Measurements from ENCODE around the gene PASK.

PASK gene

DNA sequence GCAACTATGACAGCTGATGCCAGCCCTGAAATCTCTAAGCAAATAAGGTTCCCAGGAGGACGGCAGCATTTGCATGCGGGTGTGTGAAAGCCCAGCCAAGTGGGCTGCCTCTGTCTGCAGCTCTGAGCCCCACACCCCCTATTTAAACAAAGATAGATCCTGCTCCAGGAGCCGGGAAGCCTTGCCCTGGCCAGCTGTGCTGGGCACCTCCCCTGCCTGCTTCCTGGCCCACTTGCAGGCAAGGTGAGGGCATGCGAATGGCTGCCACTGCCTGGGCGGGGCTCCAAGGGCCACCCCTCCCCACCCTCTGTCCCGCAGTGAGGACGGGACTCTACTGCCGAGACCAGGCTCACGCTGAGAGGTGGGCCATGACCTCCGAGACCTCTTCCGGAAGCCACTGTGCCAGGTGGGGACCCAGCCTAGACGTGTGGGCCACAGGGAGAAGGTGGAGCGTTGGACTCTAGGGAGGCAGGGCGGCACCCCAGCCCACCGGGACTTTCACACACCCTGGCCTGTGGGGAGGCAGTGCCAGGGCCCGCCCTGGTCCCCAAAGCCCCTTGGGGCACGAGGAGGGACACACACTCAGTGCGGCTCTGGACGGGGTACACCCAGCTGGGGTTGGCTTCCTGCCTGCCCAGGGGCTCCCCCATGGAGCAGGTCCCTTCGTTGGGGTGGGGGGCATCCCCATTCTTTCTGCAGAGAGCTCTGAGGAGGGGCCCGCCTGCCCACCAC, 39.3 kb upstream of the PASK start, which contains the start of gene ANO7:
ANO7 (plus strand) TSS at position 317 of the 732 bp plus-strand sequence. CDS start 1,387 bp downstream, outside the sequence.
- Histone ChIP-seq H3K4me3 (ENCODE audit: low read length in 2 of 2) (no peak within 1 kb of the TSS), H3K27ac (replicated peaks; ENCODE audit: low read length) (peak within 1 kb of the TSS; percentile 1), H2BK15ac (ENCODE audit: low read length) (peak within 1 kb of the TSS; percentile 85), H3K79me1 (ENCODE audit: low read depth, low read length) (peaks cover 4% of the 10 kb centered on the region), H3K27me3 (ENCODE audit: control insufficient read depth in 3 of 3, insufficient read depth in 3 of 3, low read depth in 1 of 3, low read length in 3 of 3) (no peaks in the 10 kb centered on the region), H2BK5ac (ENCODE audit: low read length) (peak within 1 kb of the TSS; percentile 90), H2BK120ac (ENCODE audit: low read depth, low read length) (no peak within 1 kb of the TSS), H3K23ac (ENCODE audit: low read depth, low read length, poor library complexity) (peak within 1 kb of the TSS; percentile 85), H3K18ac (ENCODE audit: low read length) (peak within 1 kb of the TSS; percentile 94), H3K9me3 (replicated peaks in 1 of 2; ENCODE audit: control insufficient read depth in 2 of 2, insufficient read depth in 1 of 2, low read depth in 1 of 2, low read length in 2 of 2) (no peaks in the 10 kb centered on the region), H3K36me3 (replicated peaks in 1 of 2; ENCODE audit: control insufficient read depth in 2 of 2, insufficient read depth in 2 of 2, low read length in 2 of 2) (peaks cover 0 to 2% of the 10 kb centered on the region in 2 donors), H2AFZ (ENCODE audit: low read length) (peak within 1 kb of the TSS; percentile 65), H2AK5ac (ENCODE audit: low read depth, low read length) (peak within 1 kb of the TSS; percentile 81), H3K4me1 (ENCODE audit: control insufficient read depth in 2 of 2, insufficient read depth in 1 of 2, low read depth in 1 of 2, low read length in 2 of 2) (peaks cover 6 to 15% of the 10 kb centered on the region in 2 donors), H4K91ac (ENCODE audit: low read depth, low read length, poor library complexity) (peak within 1 kb of the TSS; percentile 38), H3K4ac (ENCODE audit: low read length) (no peak within 1 kb of the TSS), H3K14ac (ENCODE audit: low read length) (peak within 1 kb of the TSS; percentile 47), H2BK12ac (ENCODE audit: low read length) (peak within 1 kb of the TSS; percentile 86), H3K4me2 (ENCODE audit: insufficient read depth, low read length, poor library complexity, severe bottlenecking) (no peak within 1 kb of the TSS), H3K9ac (ENCODE audit: low read depth, low read length, poor library complexity) (no peak within 1 kb of the TSS), H4K8ac (ENCODE audit: low read depth, low read length) (peak within 1 kb of the TSS; percentile 92)
- no CpG with 5 or more reads among the region's 21 CpGs for WGBS, 2 donors (ENCODE audit: extremely low coverage in 2 of 2, insufficient read length in 2 of 2, insufficient replicate concordance in 1 of 2)
- no peak for DNase-seq (ENCODE audit: low spot score)

DNA sequence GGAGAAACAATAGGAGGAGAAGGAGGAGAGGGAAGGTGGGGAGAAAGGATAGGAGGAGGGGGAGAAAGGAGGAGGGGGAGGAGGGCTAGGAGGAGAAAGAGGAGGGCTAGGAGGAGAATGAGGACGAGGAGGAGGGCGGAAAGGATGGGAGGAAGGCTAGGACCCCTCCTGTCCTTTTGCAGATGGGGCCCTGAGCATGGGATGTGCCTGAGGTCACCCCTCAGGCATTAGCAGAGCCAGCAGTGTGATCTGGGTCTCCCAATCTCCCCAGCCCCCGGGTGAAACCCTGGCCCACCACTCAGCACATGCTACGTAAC, 38.6 kb upstream of the PASK start:
- Histone ChIP-seq H3K27ac (replicated peaks; ENCODE audit: low read length) (peak overlapping the region; percentile 1), H3K27me3 (ENCODE audit: control insufficient read depth in 3 of 3, insufficient read depth in 3 of 3, low read depth in 1 of 3, low read length in 3 of 3) (no peaks in the 10 kb centered on the region), H4K91ac (ENCODE audit: low read depth, low read length, poor library complexity) (no peak overlapping the region), H2BK15ac (ENCODE audit: low read length) (peak overlapping the region; percentile 6), H3K4ac (ENCODE audit: low read length) (no peak overlapping the region), H3K4me2 (ENCODE audit: insufficient read depth, low read length, poor library complexity, severe bottlenecking) (no peak overlapping the region), H4K8ac (ENCODE audit: low read depth, low read length) (no peak overlapping the region), H3K23ac (ENCODE audit: low read depth, low read length, poor library complexity) (no peak overlapping the region), H3K18ac (ENCODE audit: low read length) (peak overlapping the region; percentile 94), H3K4me1 (ENCODE audit: control insufficient read depth in 2 of 2, insufficient read depth in 1 of 2, low read depth in 1 of 2, low read length in 2 of 2) (peaks cover 6 to 15% of the 10 kb centered on the region in 2 donors), H2BK12ac (ENCODE audit: low read length) (no peak overlapping the region), H3K14ac (ENCODE audit: low read length) (peak overlapping the region; percentile 47), H3K36me3 (replicated peaks in 1 of 2; ENCODE audit: control insufficient read depth in 2 of 2, insufficient read depth in 2 of 2, low read length in 2 of 2) (peaks cover 3 to 9% of the 10 kb centered on the region in 2 donors), H2BK5ac (ENCODE audit: low read length) (no peak overlapping the region), H2BK120ac (ENCODE audit: low read depth, low read length) (no peak overlapping the region), H3K9me3 (replicated peaks in 1 of 2; ENCODE audit: control insufficient read depth in 2 of 2, insufficient read depth in 1 of 2, low read depth in 1 of 2, low read length in 2 of 2) (no peaks in the 10 kb centered on the region), H3K4me3 (ENCODE audit: low read length in 2 of 2) (no peak overlapping the region), H2AK5ac (ENCODE audit: low read depth, low read length) (no peak overlapping the region), H3K79me1 (ENCODE audit: low read depth, low read length) (peaks cover 4% of the 10 kb centered on the region), H2AFZ (ENCODE audit: low read length) (peak overlapping the region; percentile 65), H3K9ac (ENCODE audit: low read depth, low read length, poor library complexity) (no peak overlapping the region)
- DNase-seq (ENCODE audit: low spot score), result no peak
- WGBS, 2 donors (ENCODE audit: extremely low coverage in 2 of 2, insufficient read length in 2 of 2, insufficient replicate concordance in 1 of 2), result no CpG with 5 or more reads among the region's 4 CpGs

DNA sequence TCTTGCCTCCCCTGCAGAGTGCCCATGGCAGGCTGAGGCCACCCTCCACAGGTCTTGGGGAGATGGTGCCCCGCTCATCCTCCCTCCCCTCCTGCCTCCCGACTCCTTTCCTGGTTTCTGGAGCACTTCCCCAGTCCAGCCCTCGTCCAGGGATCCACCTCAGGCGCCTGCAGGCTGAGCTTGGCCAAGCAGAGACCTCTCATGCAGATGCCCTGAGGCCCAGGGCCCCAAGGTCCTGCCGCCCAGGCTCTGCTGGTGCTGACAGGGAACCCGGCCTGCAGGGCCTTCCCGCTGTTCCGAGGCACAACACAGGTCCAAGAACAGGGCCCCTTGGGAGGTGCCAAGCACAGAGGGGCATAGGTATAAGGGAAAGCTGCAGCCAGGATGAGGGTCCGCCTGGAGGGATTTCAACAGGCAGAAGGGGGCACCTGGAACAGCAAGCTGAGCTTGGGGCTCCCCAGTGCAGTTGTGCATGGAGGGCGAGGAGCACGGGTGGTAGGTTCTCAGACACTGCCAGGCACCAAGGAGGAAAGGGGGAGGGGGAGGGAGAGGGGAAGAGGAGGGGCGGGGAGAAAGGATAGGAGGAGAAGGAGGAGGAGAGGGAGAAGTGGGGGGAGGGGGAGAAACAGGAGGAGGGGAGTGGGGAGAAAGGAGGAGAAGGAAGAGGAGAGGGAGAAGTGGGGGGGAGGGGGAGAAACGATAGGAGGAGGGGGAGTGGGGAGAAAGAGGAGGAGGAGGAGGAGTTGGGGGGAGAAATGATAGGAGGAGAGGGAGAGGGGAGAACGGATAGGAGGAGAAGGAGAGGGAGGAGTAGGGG, 38.0 kb upstream of the PASK start:
- Histone ChIP-seq H2AK5ac (ENCODE audit: low read depth, low read length) (peak overlapping the region; percentile 53), H3K36me3 (replicated peaks in 1 of 2; ENCODE audit: control insufficient read depth in 2 of 2, insufficient read depth in 2 of 2, low read length in 2 of 2) (peaks cover 5 to 14% of the 10 kb centered on the region in 2 donors), H3K4me3 (ENCODE audit: low read length in 2 of 2) (no peak overlapping the region), H3K27me3 (ENCODE audit: control insufficient read depth in 3 of 3, insufficient read depth in 3 of 3, low read depth in 1 of 3, low read length in 3 of 3) (no peaks in the 10 kb centered on the region), H3K9ac (ENCODE audit: low read depth, low read length, poor library complexity) (no peak overlapping the region), H3K9me3 (replicated peaks in 1 of 2; ENCODE audit: control insufficient read depth in 2 of 2, insufficient read depth in 1 of 2, low read depth in 1 of 2, low read length in 2 of 2) (no peaks in the 10 kb centered on the region), H3K23ac (ENCODE audit: low read depth, low read length, poor library complexity) (peak overlapping the region; percentile 60), H2BK5ac (ENCODE audit: low read length) (peak overlapping the region; percentile 83), H2BK120ac (ENCODE audit: low read depth, low read length) (no peak overlapping the region), H3K18ac (ENCODE audit: low read length) (peak overlapping the region; percentile 92), H2BK15ac (ENCODE audit: low read length) (peak overlapping the region; percentile 87), H4K91ac (ENCODE audit: low read depth, low read length, poor library complexity) (peak overlapping the region; percentile 64), H3K4ac (ENCODE audit: low read length) (peak overlapping the region; percentile 10), H4K8ac (ENCODE audit: low read depth, low read length) (no peak overlapping the region), H3K4me2 (ENCODE audit: insufficient read depth, low read length, poor library complexity, severe bottlenecking) (no peak overlapping the region), H3K4me1 (ENCODE audit: control insufficient read depth in 2 of 2, insufficient read depth in 1 of 2, low read depth in 1 of 2, low read length in 2 of 2) (peaks cover 6 to 15% of the 10 kb centered on the region in 2 donors), H3K79me1 (ENCODE audit: low read depth, low read length) (peaks cover 4% of the 10 kb centered on the region), H3K27ac (replicated peaks; ENCODE audit: low read length) (no peak overlapping the region), H2BK12ac (ENCODE audit: low read length) (no peak overlapping the region), H3K14ac (ENCODE audit: low read length) (no peak overlapping the region), H2AFZ (ENCODE audit: low read length) (peak overlapping the region; percentile 65)
- DNase-seq (ENCODE audit: low spot score), result no peak
- WGBS, 2 donors (ENCODE audit: extremely low coverage in 2 of 2, insufficient read length in 2 of 2, insufficient replicate concordance in 1 of 2), result 100% methylated on average over 1 of the region's 14 CpGs; no CpG with 5 or more reads in 1 of the 2 donors

DNA sequence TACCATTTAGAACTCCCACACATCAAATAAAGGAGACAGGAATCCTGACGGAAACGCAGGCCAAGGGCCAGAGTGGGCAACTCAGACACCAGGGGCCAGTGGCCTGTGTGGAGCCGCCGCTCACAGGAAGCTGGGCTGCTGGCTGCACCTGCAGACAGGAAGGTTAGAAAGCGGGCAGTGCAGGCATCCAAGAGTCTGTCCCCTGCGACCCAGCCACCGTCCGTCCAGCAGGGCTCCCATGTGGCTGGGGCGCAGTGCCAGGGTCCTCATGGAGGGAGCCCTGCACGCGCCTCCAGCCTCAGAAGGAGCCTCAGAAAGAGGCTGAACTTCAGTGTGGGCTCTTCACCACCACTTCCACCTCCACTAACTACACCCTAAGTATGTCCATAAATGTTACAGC, 36.7 kb upstream of the PASK start:
- H3K4me1 ChIP-seq (ENCODE audit: control insufficient read depth in 2 of 2, insufficient read depth in 1 of 2, low read depth in 1 of 2, low read length in 2 of 2), result peaks cover 6 to 15% of the 10 kb centered on the region in 2 donors
- DNase-seq (ENCODE audit: low spot score), result no peak
- H3K27me3 ChIP-seq (ENCODE audit: control insufficient read depth in 3 of 3, insufficient read depth in 3 of 3, low read depth in 1 of 3, low read length in 3 of 3), result no peaks in the 10 kb centered on the region
- H3K4me2 ChIP-seq (ENCODE audit: insufficient read depth, low read length, poor library complexity, severe bottlenecking), result no peak overlapping the region
- H3K18ac ChIP-seq (ENCODE audit: low read length), result no peak overlapping the region
- no peak overlapping the region for H3K4ac ChIP-seq (ENCODE audit: low read length)
- H2BK120ac ChIP-seq (ENCODE audit: low read depth, low read length), result no peak overlapping the region
- H4K91ac ChIP-seq (ENCODE audit: low read depth, low read length, poor library complexity), result no peak overlapping the region
- no peak overlapping the region for H2BK15ac ChIP-seq (ENCODE audit: low read length)
- H2BK12ac ChIP-seq (ENCODE audit: low read length), result peak overlapping the region; percentile 22
- H3K27ac ChIP-seq (replicated peaks; ENCODE audit: low read length), result no peak overlapping the region
- WGBS, 2 donors (ENCODE audit: extremely low coverage in 2 of 2, insufficient read length in 2 of 2, insufficient replicate concordance in 1 of 2), result no CpG with 5 or more reads among the region's 11 CpGs
- no peak overlapping the region for H3K9ac ChIP-seq (ENCODE audit: low read depth, low read length, poor library complexity)
- no peak overlapping the region for H4K8ac ChIP-seq (ENCODE audit: low read depth, low read length)
- H3K79me1 ChIP-seq (ENCODE audit: low read depth, low read length), result peaks cover 4% of the 10 kb centered on the region
- peak overlapping the region; percentile 81 for H2AK5ac ChIP-seq (ENCODE audit: low read depth, low read length)
- H3K14ac ChIP-seq (ENCODE audit: low read length), result no peak overlapping the region
- H3K9me3 ChIP-seq (replicated peaks in 1 of 2; ENCODE audit: control insufficient read depth in 2 of 2, insufficient read depth in 1 of 2, low read depth in 1 of 2, low read length in 2 of 2), result no peaks in the 10 kb centered on the region
- no peak overlapping the region for H3K23ac ChIP-seq (ENCODE audit: low read depth, low read length, poor library complexity)
- no peak overlapping the region for H3K4me3 ChIP-seq (ENCODE audit: low read length in 2 of 2)
- peaks cover 5 to 22% of the 10 kb centered on the region in 2 donors for H3K36me3 ChIP-seq (replicated peaks in 1 of 2; ENCODE audit: control insufficient read depth in 2 of 2, insufficient read depth in 2 of 2, low read length in 2 of 2)
- H2AFZ ChIP-seq (ENCODE audit: low read length), result no peak overlapping the region
- H2BK5ac ChIP-seq (ENCODE audit: low read length), result no peak overlapping the region
